Measurements from ENCODE around the gene SFTPD.

DNA sequence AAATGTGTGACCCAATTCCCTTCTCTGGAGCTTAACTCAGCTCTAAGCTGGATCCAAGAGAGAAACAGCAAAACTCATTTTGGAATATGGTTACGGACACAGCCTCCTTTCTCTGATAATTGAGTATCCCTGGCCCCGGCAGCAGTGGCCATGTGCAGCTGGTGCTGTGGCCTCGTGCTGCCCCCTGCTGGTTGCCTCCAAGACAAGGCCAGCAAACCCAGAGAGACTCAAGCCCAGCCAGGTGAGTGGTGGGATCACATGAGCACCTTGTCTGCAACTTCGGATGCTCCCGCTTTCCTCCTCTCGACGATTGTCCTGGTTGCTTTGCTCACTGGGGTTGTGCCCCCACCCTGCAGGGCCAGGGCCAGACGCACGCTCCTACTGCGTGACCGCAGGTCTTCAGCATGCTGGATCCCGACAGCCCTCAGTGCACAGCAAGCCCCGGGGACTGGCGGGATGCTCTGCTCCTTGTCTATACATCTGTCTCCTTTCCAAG lies 19.4 kb downstream of the SFTPD start:
- TF ChIP-seq EZH2 (IDR thresholded peaks at IDR 0.05), result no peak
- TF ChIP-seq POLR2AphosphoS5 (IDR thresholded peaks at IDR 0.05; ENCODE audit: borderline replicate concordance, low read depth, low read length), result no peak
- TF ChIP-seq FOXP2 (optimal IDR thresholded peaks at IDR 0.05; ENCODE audit: control extremely low read depth, extremely low read length, insufficient read depth), result no peak

Data from SK-N-MC (cell line).